Activated naive CD4-positive, alpha-beta T cell treated with anti-CD3 and anti-CD28 coated beads, Interleukin-2, amount 50 U/mL, for 24 hours (primary cell): Measurements from ENCODE around the gene CNTN4.

Experiments used
- H3K27ac Mint-ChIP-seq: one replicate; pipeline ENCODE4 v1.8.0; 2021; ENCODE audit warnings: mild to moderate bottlenecking, mixed read lengths
- H3K27me3 Mint-ChIP-seq: one replicate; pipeline ENCODE4 v1.8.0; 2021; ENCODE audit warnings: mixed read lengths
- H3K36me3 Mint-ChIP-seq: one replicate; pipeline ENCODE4 v1.8.0; 2021; ENCODE audit warnings: mixed read lengths
- H3K4me1 Mint-ChIP-seq: one replicate; pipeline ENCODE4 v1.8.0; 2021; ENCODE audit warnings: mixed read lengths
- H3K4me3 Mint-ChIP-seq: one replicate; pipeline ENCODE4 v1.8.0; 2021; ENCODE audit warnings: mild to moderate bottlenecking, mixed read lengths
- H3K9me3 Mint-ChIP-seq: one replicate; pipeline ENCODE4 v1.8.0; 2021; ENCODE audit warnings: mixed read lengths

The CNTN4 gene

GRCh38 chr3:2595486-2595885 lies 496.8 kb downstream of the CNTN4 start:
- no peaks in the 10 kb centered on the region for H3K9me3 Mint-ChIP-seq
- H3K4me1 Mint-ChIP-seq = no peaks in the 10 kb centered on the region
- no peaks in the 10 kb centered on the region for H3K27me3 Mint-ChIP-seq
- H3K27ac Mint-ChIP-seq = no peak overlapping the region
- H3K36me3 Mint-ChIP-seq = no peaks in the 10 kb centered on the region
- H3K4me3 Mint-ChIP-seq = no peak overlapping the region

- Mint-ChIP-seq H3K27ac (no peak overlapping the region), H3K36me3 (no peaks in the 10 kb centered on the region), H3K9me3 (no peaks in the 10 kb centered on the region), H3K4me1 (no peaks in the 10 kb centered on the region), H3K27me3 (no peaks in the 10 kb centered on the region), H3K4me3 (no peak overlapping the region)
These were observed 498.9 kb downstream of the CNTN4 start for GRCh38 chr3:2597615-2598014.

- Mint-ChIP-seq H3K36me3 (no peaks in the 10 kb centered on the region), H3K4me1 (no peaks in the 10 kb centered on the region), H3K27ac (no peak overlapping the region), H3K4me3 (no peak overlapping the region), H3K27me3 (no peaks in the 10 kb centered on the region), H3K9me3 (no peaks in the 10 kb centered on the region)
These were observed 500.8 kb downstream of the CNTN4 start for GRCh38 chr3:2599471-2599870.

GRCh38 chr3:2603692-2604289 lies 505.1 kb downstream of the CNTN4 start:
- Mint-ChIP-seq H3K9me3 (no peaks in the 10 kb centered on the region), H3K27me3 (no peaks in the 10 kb centered on the region), H3K27ac (no peak overlapping the region), H3K36me3 (no peaks in the 10 kb centered on the region), H3K4me3 (no peak overlapping the region), H3K4me1 (no peaks in the 10 kb centered on the region)

DNA sequence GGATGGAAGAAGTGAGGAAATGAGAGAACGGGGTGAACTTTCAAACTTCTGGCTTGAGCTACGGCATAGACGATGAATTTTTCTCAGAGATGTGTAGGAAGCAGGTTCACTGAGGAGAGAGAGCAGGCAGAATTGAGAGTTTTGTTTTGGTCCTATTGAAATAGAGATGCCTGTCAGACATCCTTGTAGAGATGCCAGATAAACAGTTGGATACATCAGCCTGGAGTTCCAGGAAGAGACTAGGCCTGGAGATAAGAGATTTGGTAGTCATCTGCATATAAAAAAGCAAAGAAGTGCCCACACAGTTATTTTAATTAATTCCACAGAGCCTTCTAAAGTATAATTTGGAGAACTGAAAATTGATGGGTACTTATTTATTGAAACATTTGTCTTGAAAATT lies 515.9 kb downstream of the CNTN4 start:
- H3K4me3 Mint-ChIP-seq = no peak overlapping the region
- H3K36me3 Mint-ChIP-seq = no peaks in the 10 kb centered on the region
- H3K27ac Mint-ChIP-seq = no peak overlapping the region
- peaks cover 5% of the 10 kb centered on the region for H3K9me3 Mint-ChIP-seq
- no peaks in the 10 kb centered on the region for H3K27me3 Mint-ChIP-seq
- no peaks in the 10 kb centered on the region for H3K4me1 Mint-ChIP-seq

DNA sequence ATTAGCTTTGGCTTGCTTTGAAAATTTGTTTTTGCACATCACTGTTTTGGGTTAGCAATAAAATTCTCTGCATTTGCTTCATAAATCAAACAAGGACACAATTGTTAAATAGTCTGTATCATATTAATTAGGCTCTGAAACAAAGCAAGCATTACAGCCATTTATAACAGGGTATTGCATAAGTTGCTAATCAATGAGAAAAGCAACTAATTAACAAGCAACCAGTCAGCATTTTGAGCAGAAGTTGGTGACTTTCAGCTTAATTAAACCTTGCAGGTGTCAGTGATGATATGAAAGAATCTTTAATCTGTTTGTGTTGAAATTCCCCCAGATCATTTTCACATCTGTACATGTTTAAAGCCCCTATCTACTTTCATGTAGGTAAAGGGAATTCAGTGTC lies 516.4 kb downstream of the CNTN4 start:
- no peaks in the 10 kb centered on the region for H3K36me3 Mint-ChIP-seq

GRCh38 chr3:2623436-2623835 lies 524.8 kb downstream of the CNTN4 start:
- no peak overlapping the region for H3K27ac Mint-ChIP-seq

More for the DNA sequence above, 516.4 kb downstream of the CNTN4 start:
- Mint-ChIP-seq H3K4me1 (no peaks in the 10 kb centered on the region), H3K27me3 (no peaks in the 10 kb centered on the region), H3K9me3 (peaks cover 5% of the 10 kb centered on the region), H3K4me3 (no peak overlapping the region), H3K27ac (no peak overlapping the region)

GRCh38 chr3:2628117-2628516 lies 529.5 kb downstream of the CNTN4 start:
- no peaks in the 10 kb centered on the region for H3K27me3 Mint-ChIP-seq
- H3K9me3 Mint-ChIP-seq = no peaks in the 10 kb centered on the region
- no peak overlapping the region for H3K4me3 Mint-ChIP-seq
- H3K36me3 Mint-ChIP-seq = no peaks in the 10 kb centered on the region
- H3K4me1 Mint-ChIP-seq = no peaks in the 10 kb centered on the region
- H3K27ac Mint-ChIP-seq = no peak overlapping the region

More at GRCh38 chr3:2623436-2623835, 524.8 kb downstream of the CNTN4 start:
- Mint-ChIP-seq H3K36me3 (no peaks in the 10 kb centered on the region), H3K4me3 (no peak overlapping the region), H3K9me3 (no peaks in the 10 kb centered on the region), H3K4me1 (no peaks in the 10 kb centered on the region), H3K27me3 (peaks cover 2% of the 10 kb centered on the region)

- Mint-ChIP-seq H3K27me3 (peaks cover 2% of the 10 kb centered on the region), H3K27ac (no peak overlapping the region), H3K36me3 (no peaks in the 10 kb centered on the region), H3K4me1 (no peaks in the 10 kb centered on the region), H3K4me3 (no peak overlapping the region), H3K9me3 (peaks cover 5% of the 10 kb centered on the region)
These were observed 536.8 kb downstream of the CNTN4 start for GRCh38 chr3:2635511-2635910.

- Mint-ChIP-seq H3K4me1 (no peaks in the 10 kb centered on the region), H3K27ac (no peak overlapping the region), H3K4me3 (no peak overlapping the region), H3K27me3 (peaks cover 4% of the 10 kb centered on the region), H3K9me3 (no peaks in the 10 kb centered on the region), H3K36me3 (no peaks in the 10 kb centered on the region)
These were observed 544.9 kb downstream of the CNTN4 start for GRCh38 chr3:2643606-2644005.

GRCh38 chr3:2645001-2645400 lies 546.3 kb downstream of the CNTN4 start:
- H3K36me3 Mint-ChIP-seq = no peaks in the 10 kb centered on the region
- peaks cover 4% of the 10 kb centered on the region for H3K27me3 Mint-ChIP-seq
- no peak overlapping the region for H3K4me3 Mint-ChIP-seq
- no peaks in the 10 kb centered on the region for H3K4me1 Mint-ChIP-seq
- no peak overlapping the region for H3K27ac Mint-ChIP-seq
- H3K9me3 Mint-ChIP-seq = peaks cover 1% of the 10 kb centered on the region

- Mint-ChIP-seq H3K36me3 (no peaks in the 10 kb centered on the region), H3K27me3 (peaks cover 4% of the 10 kb centered on the region), H3K27ac (no peak overlapping the region), H3K4me3 (no peak overlapping the region), H3K4me1 (no peaks in the 10 kb centered on the region), H3K9me3 (peaks cover 4% of the 10 kb centered on the region)
These were observed 552.1 kb downstream of the CNTN4 start for GRCh38 chr3:2650746-2651145.

GRCh38 chr3:2652386-2652785 lies 553.7 kb downstream of the CNTN4 start:
- Mint-ChIP-seq H3K4me3 (no peak overlapping the region), H3K27ac (no peak overlapping the region)

DNA sequence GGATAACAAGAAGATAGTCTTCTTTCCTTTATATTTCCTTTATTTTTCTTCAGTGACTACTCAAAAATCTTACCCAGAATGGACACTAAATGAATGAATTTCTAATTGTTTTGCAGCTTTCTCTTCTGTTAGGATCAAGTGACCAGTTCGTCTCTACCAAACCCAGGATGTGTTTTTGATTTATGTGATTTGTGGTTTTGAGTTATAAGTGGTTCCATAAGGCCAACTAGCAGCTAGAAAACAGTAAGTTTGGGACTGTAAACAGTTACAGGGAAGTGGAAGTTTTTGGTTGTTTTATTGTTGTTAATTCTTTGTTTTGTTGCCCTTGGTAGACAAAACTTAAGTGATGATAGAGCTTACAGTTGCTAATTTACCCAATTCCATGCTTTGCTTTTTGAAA lies 555.0 kb downstream of the CNTN4 start:
- H3K36me3 Mint-ChIP-seq = no peaks in the 10 kb centered on the region
- peaks cover 4% of the 10 kb centered on the region for H3K9me3 Mint-ChIP-seq
- H3K27me3 Mint-ChIP-seq = peaks cover 9% of the 10 kb centered on the region
- H3K27ac Mint-ChIP-seq = no peak overlapping the region
- H3K4me3 Mint-ChIP-seq = no peak overlapping the region
- H3K4me1 Mint-ChIP-seq = no peaks in the 10 kb centered on the region

More at GRCh38 chr3:2652386-2652785, 553.7 kb downstream of the CNTN4 start:
- Mint-ChIP-seq H3K4me1 (no peaks in the 10 kb centered on the region), H3K9me3 (peaks cover 4% of the 10 kb centered on the region), H3K36me3 (no peaks in the 10 kb centered on the region), H3K27me3 (peaks cover 6% of the 10 kb centered on the region)

- Mint-ChIP-seq H3K36me3 (no peaks in the 10 kb centered on the region), H3K27ac (no peak overlapping the region), H3K27me3 (peaks cover 9% of the 10 kb centered on the region), H3K4me1 (no peaks in the 10 kb centered on the region), H3K9me3 (no peaks in the 10 kb centered on the region), H3K4me3 (no peak overlapping the region)
These were observed 556.6 kb downstream of the CNTN4 start for GRCh38 chr3:2655229-2655701.

DNA sequence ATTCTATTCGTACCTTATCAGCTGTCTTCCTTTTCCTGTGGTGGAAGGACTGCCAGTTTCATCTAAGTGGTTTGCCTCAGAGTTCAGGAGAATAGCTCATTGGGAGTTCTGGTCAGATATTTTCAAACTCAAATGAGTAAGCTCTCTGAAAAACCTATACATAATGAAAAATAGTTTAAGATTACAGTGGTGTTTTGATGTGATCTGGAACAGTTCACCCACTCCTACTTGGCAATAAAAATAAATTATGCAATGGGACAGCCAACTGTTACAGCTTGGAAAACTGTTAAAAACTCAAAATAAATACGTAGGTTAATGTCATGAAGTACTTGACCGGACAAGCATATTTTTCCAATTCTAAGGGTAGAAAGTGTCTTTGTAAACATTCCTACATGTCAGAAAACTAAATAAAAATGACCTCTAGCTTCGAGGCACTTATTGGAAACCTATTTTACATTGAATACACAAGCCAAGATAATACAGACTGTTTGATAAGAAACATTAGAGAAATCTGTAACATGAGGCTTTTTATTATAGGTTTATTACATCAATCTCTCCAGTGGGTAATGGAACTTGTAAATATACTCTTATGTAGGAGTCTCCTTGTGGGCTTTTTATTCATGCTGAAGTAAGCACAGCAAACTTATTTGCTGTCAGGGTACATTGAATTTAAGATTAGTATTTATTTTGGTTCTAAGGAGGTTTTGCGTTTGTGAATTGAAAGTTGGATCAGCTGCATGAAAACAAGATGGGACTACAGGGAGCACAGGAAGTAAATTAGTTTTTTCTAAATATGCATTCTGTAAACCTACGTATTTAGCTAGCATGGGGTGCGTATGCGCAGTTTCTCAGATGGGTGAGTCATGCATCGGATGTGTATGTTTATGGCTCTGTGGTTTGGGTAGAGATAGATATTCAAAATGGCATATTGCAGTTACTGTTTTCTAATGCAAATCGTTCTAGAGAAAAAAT lies 558.4 kb downstream of the CNTN4 start:
- Mint-ChIP-seq H3K27me3 (peaks cover 13% of the 10 kb centered on the region), H3K4me3 (no peak overlapping the region), H3K4me1 (no peaks in the 10 kb centered on the region), H3K36me3 (no peaks in the 10 kb centered on the region), H3K27ac (no peak overlapping the region), H3K9me3 (no peaks in the 10 kb centered on the region)
